GM10248 (cell line): ENCODE measurements around the gene KCNE4.

Source experiments
- CTCF ChIA-PET: fragments of 300-600 bp; sonication (Branson Sonifier 250); formaldehyde crosslinking; extraction: SDS; loops from one replicate; lab custom pipeline; 2021; ENCODE audit warnings: antibody characterized with exemption; lab: Yijun Ruan, JAX
- POLR2A ChIA-PET: fragments of 350-650 bp; sonication (Branson Sonifier 250); formaldehyde crosslinking; extraction: SDS; loops from one replicate; lab custom pipeline; 2020; ENCODE audit warnings: antibody characterized with exemption; lab: Yijun Ruan, JAX
- DNase-seq: peaks from one replicate; pipeline ENCODE4 v3.0.0; 2012; ENCODE audit errors: extremely low spot score
- TF ChIP-seq, protein P1 (sequence below): IDR thresholded peaks from 2 replicates; pipeline ENCODE4 v1.5.1; 2012; ENCODE audit warnings: mild to moderate bottlenecking, low read depth; ENCODE audit errors: extremely low read depth, missing control alignments, control extremely low read depth

KCNE4 gene, protein sequence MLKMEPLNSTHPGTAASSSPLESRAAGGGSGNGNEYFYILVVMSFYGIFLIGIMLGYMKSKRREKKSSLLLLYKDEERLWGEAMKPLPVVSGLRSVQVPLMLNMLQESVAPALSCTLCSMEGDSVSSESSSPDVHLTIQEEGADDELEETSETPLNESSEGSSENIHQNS

DNA sequence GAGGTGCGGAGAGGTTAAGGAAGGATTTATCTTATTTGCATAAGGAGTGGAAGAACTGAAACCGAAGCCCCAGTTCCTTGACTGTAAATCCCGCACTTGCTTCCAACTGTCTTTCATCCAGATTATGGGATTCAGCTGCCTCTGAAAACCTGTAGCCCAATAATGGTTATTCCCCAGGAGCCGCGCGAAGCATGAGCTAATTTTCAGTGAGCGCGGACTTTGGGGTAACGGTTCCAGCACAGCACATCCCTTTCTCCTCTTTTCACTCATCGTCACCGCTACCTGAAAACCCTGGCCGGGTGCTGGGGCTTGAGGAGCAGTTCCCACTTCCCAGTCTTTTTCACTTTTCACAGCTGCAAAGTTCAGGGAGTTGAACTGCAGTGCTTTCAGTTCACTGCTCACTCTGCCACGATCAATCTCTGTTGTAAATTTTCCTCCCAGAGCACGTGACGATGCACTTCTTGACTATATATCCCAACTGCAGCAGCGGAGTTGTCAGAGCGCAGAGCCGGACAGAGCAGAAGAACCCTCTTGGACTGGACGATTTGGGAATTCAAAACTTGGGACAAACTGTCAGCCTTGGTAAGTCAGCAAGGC, at the start of gene KCNE4:
Gene KCNE4, plus strand, starts transcription at position 498 of the 597 bp plus-strand sequence. CDS start 641 bp downstream, outside the sequence.
- ChIA-PET POLR2A (no interaction called here), CTCF (no interaction called here)
- DNase-seq: no peak
- TF ChIP-seq, protein P1, sequence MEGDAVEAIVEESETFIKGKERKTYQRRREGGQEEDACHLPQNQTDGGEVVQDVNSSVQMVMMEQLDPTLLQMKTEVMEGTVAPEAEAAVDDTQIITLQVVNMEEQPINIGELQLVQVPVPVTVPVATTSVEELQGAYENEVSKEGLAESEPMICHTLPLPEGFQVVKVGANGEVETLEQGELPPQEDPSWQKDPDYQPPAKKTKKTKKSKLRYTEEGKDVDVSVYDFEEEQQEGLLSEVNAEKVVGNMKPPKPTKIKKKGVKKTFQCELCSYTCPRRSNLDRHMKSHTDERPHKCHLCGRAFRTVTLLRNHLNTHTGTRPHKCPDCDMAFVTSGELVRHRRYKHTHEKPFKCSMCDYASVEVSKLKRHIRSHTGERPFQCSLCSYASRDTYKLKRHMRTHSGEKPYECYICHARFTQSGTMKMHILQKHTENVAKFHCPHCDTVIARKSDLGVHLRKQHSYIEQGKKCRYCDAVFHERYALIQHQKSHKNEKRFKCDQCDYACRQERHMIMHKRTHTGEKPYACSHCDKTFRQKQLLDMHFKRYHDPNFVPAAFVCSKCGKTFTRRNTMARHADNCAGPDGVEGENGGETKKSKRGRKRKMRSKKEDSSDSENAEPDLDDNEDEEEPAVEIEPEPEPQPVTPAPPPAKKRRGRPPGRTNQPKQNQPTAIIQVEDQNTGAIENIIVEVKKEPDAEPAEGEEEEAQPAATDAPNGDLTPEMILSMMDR: no peak

DNA sequence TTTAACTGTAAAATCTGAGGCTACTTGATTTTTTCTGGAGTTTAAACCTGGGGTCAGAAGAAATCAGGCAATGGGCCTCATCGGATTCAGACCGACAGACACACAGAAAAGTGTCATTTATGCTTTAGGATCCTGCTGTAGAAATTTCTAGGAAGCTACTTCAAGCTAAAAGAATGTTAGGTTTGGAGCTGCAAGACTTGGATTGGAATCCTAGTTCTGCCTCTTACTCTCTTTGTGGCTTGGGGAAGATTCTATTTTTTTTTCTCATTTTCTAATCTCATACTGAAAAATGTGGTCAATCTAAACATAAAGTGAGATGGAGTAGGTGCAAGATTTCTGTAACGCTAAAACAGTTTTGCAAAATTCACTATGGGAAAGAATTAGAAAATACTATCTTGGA, 48.8 kb upstream of the KCNE4 start:
- CTCF ChIA-PET: no interaction called here
- TF ChIP-seq, protein P1: no peak
- DNase-seq: no peak

DNA sequence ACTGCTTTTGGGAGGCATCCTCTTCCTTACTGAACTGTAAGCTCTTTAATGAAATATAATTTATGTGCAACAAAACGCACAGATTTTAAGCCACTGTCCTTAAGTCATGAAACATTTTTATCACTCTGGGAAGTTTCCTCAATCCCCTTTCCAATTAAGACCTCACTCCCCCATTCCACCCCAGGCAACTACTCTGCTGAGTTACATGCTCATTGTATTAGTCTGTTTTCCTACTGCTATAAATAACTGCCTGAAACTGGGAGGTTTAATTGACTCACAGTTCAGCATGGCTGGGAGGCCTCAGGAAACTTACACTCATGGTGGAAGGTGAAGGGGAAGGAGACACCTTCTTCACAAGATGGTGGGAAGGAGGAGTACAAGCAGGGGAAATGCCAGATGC, 46.5 kb upstream of the KCNE4 start:
- TF ChIP-seq, protein P1: no peak
- POLR2A ChIA-PET: no interaction called here
- CTCF ChIA-PET: interaction anchor here (0.7 kb wide), 1 partner anchor 33 kb away, joined by 3 read pairs; no protein-coding TSS in a partner anchor
- no peak for DNase-seq

More for the DNA sequence above, 48.8 kb upstream of the KCNE4 start:
- POLR2A ChIA-PET: no interaction called here

DNA sequence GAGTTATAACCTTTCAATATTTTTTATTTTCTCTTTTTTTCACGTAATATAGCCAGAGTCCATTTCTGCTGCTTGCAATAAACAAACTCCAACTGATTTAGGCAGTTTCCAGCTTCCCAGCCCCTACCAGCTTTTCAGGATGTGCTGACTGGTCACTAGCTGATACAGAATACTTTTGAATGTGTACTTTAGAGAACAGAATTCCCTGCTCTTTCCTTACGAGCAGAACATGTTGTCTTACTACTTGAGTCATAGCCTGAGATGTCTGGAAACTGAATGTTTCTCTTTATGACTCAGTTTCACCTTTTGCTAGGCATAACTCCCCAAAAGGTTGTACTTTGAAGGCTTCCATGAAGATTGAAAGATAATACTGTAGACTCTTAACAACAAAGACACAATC, 44.5 kb upstream of the KCNE4 start:
- CTCF ChIA-PET: interaction anchor here (1.3 kb wide), 1 partner anchor 36 kb away, joined by 4 read pairs; no protein-coding TSS in a partner anchor
- POLR2A ChIA-PET: no interaction called here
- TF ChIP-seq, protein P1: no peak
- no peak for DNase-seq

DNA sequence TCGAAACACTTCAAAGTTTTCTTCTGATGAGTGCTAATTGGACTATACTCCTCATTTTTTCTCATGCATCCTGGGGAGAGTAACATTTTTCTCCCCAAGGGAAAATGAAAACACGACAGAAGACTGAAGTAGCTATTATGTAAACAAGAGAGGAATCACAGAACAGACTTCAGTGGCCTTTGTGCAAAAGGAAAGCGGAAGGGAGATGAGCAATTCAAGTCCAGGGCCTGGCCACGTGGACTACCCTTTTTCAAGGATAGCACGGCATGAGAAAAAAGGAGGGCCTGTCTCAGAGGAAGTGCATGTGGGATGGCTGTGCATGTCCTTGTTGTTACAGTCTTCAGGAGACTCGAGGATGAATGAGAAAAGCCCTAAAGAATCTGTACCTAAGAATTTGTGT, 43.8 kb upstream of the KCNE4 start:
- POLR2A ChIA-PET: no interaction called here
- TF ChIP-seq, protein P1: no peak
- CTCF ChIA-PET: interaction anchor here (1.3 kb wide), 1 partner anchor 37 kb away, joined by 4 read pairs; no protein-coding TSS in a partner anchor
- DNase-seq: no peak

DNA sequence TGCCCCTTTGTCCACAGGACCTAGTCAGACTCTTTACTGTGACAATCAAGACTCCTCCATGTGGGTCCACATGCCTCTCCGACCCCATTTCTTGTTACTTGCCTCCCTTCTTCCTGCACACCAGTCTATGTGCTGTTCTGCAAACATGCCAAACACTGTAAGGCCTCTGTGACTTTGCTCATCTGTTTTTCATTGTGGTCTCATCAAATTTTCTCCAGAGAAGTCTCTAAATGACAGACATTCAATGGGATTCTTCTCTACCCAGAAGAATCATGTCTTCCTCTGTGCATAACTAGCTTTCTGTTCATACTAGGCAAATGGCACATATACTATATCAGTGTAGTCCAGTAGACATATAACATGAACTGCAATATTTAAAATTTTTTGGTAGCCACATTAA, 43.0 kb upstream of the KCNE4 start:
- TF ChIP-seq, protein P1: no peak
- no peak for DNase-seq
- POLR2A ChIA-PET: no interaction called here
- CTCF ChIA-PET: no interaction called here
